HepG2 (cell line): ENCODE measurements around the gene TRAPPC1. TPM values are rescaled to one million over a fixed set of nuclear protein-coding genes. Genes with fewer than 3 reads are reported as not detected.

Experiments
- ATAC-seq: fragments of 200-7000 bp; cut with Tn5 transposase; 3 replicates; pipeline ENCODE4 v1.9.1; 2020; ENCODE audit warnings: mild to moderate bottlenecking, moderate library complexity
- BruUV-seq: library from RNA; stranded (reverse); fragments of 400-500 nt; replicated peaks from 2 replicates; lab custom pipeline; 2021; lab: Mats Ljungman, UMichigan
- CTCF ChIA-PET: fragments of 300-600 bp; formaldehyde crosslinking; extraction: SDS; loops from one replicate; lab custom pipeline; 2021; ENCODE audit warnings: low total read pairs, inconsistent platforms, low intra/inter-chr PET ratio; lab: Yijun Ruan, JAX
- POLR2A ChIA-PET: fragments of 350-600 bp; sonication (Branson Sonifier 250); formaldehyde crosslinking; loops from one replicate; lab custom pipeline; 2020; ENCODE audit warnings: antibody characterized with exemption, inconsistent platforms; lab: Yijun Ruan, JAX
- DNase-seq: peaks from one replicate; pipeline ENCODE4 v3.0.0-alpha.2; 2015; ENCODE audit warnings: low spot score
- FAIRE-seq: peaks from 3 replicates; lab custom pipeline; 2011; peaks lifted over from hg19 to GRCh38; lab: Jason Lieb, UNC
- H2AFZ ChIP-seq: one replicate; pipeline ENCODE4 v1.6.1; 2011; ENCODE audit warnings: low read length, inconsistent platforms
- H3K27ac ChIP-seq: fragments of 300-600 bp; 3 replicates; pipeline ENCODE4 v1.8.0; 2011; ENCODE audit warnings: mixed run types, mild to moderate bottlenecking, mixed read lengths, low read length, inconsistent platforms; ENCODE audit not compliant: insufficient read depth; ENCODE audit errors: extremely low read length
- H3K27me3 ChIP-seq, 2 experiments: fragments of 200-600 bp in 1 of 2; 2 replicates in 1 of 2; 3 replicates in 1 of 2; pipeline versions ENCODE4 v1.6.0 to v1.8.0; 2011; ENCODE audit warnings: low read length in 2 of 2, mild to moderate bottlenecking in 2 of 2, moderate library complexity in 2 of 2, inconsistent platforms in 1 of 2; ENCODE audit not compliant: insufficient read depth in 2 of 2, control insufficient read depth in 1 of 2
- H3K36me3 ChIP-seq, 2 experiments: fragments of 200-600 bp in 1 of 2; replicated peaks in 1 of 2; 2 replicates in 1 of 2; 3 replicates in 1 of 2; pipeline versions ENCODE4 v1.5.1 to v1.8.0; 2011; ENCODE audit warnings: low read length in 2 of 2, inconsistent platforms in 1 of 2; ENCODE audit not compliant: insufficient read depth in 2 of 2, control insufficient read depth in 1 of 2
- H3K4me1 ChIP-seq: 2 replicates; pipeline ENCODE4 v1.5.1; 2012; ENCODE audit warnings: low read length, inconsistent platforms; ENCODE audit not compliant: insufficient read depth
- H3K4me2 ChIP-seq: 2 replicates; pipeline ENCODE4 v1.6.0; 2011; ENCODE audit warnings: low read depth, low read length, inconsistent platforms
- H3K4me3 ChIP-seq, 3 experiments: fragments of 200-600 bp in 1 of 3; sonication (generic), shearing (Covaris generic) in 1 of 3; replicated peaks in 1 of 3; 2 replicates each; pipeline ENCODE4 v1.5.1; 2011 to 2016; ENCODE audit warnings: low read length in 3 of 3, inconsistent platforms in 2 of 3, low read depth in 2 of 3, mild to moderate bottlenecking in 2 of 3, control low read depth in 1 of 3, mixed read lengths in 1 of 3; ENCODE audit not compliant: insufficient read depth in 1 of 3
- H3K79me2 ChIP-seq: one replicate; pipeline ENCODE4 v1.6.1; 2011; ENCODE audit warnings: low read length, inconsistent platforms; ENCODE audit not compliant: insufficient read depth
- H3K9ac ChIP-seq: 2 replicates; pipeline ENCODE4 v1.6.0; 2011; ENCODE audit warnings: mild to moderate bottlenecking, low read depth, low read length, inconsistent platforms; ENCODE audit not compliant: insufficient read depth
- H3K9me3 ChIP-seq: 2 replicates; pipeline ENCODE4 v1.5.1; 2012; ENCODE audit warnings: mild to moderate bottlenecking, low read length
- H4K20me1 ChIP-seq: 2 replicates; pipeline ENCODE4 v1.6.0; 2011; ENCODE audit warnings: inconsistent platforms, mild to moderate bottlenecking, low read length, moderate library complexity; ENCODE audit not compliant: insufficient read depth
- DMAP1 ChIP-seq: IDR thresholded peaks from 2 replicates; pipeline ENCODE4 v1.6.1; 2016
- EEA1 ChIP-seq: sonication (generic); formaldehyde crosslinking; IDR thresholded peaks from 2 replicates; pipeline ENCODE4 v1.5.1; 2020; ENCODE audit warnings: mild to moderate bottlenecking, missing genetic modification reagents, borderline replicate concordance
- ETV6 ChIP-seq: sonication (generic); formaldehyde crosslinking; conservative IDR thresholded peaks from 2 replicates; pipeline ENCODE4 v1.4.0; 2020; ENCODE audit warnings: missing genetic modification reagents
- JDP2 ChIP-seq: sonication (generic); formaldehyde crosslinking; IDR thresholded peaks from 2 replicates; pipeline ENCODE4 v1.8.1; 2022; ENCODE audit warnings: missing genetic modification reagents, borderline replicate concordance
- LBX2 ChIP-seq: sonication (generic); formaldehyde crosslinking; IDR thresholded peaks from 2 replicates; pipeline ENCODE4 v1.5.0; 2020; ENCODE audit warnings: missing genetic modification reagents, mild to moderate bottlenecking, borderline replicate concordance
- PRDM15 ChIP-seq: sonication (generic); formaldehyde crosslinking; IDR thresholded peaks from 2 replicates; pipeline ENCODE4 v1.4.0; 2020; ENCODE audit warnings: missing genetic modification reagents
- RBFOX2 ChIP-seq: fragments of 200-400 bp; formaldehyde crosslinking; IDR thresholded peaks from 2 replicates; pipeline ENCODE4 v1.6.1; 2017; ENCODE audit warnings: low read depth, mild to moderate bottlenecking, low read length
- ZBTB26 ChIP-seq: IDR thresholded peaks from 2 replicates; pipeline ENCODE4 v1.6.1; 2016; ENCODE audit warnings: missing compliant biosample characterization, missing genetic modification reagents, borderline replicate concordance
- ZNF235 ChIP-seq: sonication (generic); formaldehyde crosslinking; IDR thresholded peaks from 2 replicates; pipeline ENCODE4 v1.8.1; 2023; ENCODE audit warnings: mild to moderate bottlenecking, missing genetic modification reagents, borderline replicate concordance
- ZNF274 ChIP-seq: sonication (generic); formaldehyde crosslinking; IDR thresholded peaks from 2 replicates; pipeline ENCODE4 v1.5.1; 2020; ENCODE audit warnings: mild to moderate bottlenecking, missing genetic modification reagents
- ZNF589 ChIP-seq: sonication (generic); formaldehyde crosslinking; conservative IDR thresholded peaks from 2 replicates; pipeline ENCODE4 v1.8.0; 2022; ENCODE audit warnings: mild to moderate bottlenecking, moderate library complexity, missing genetic modification reagents
- ZNF777 ChIP-seq: sonication (generic); formaldehyde crosslinking; IDR thresholded peaks from 2 replicates; pipeline ENCODE4 v1.4.0; 2020; ENCODE audit warnings: missing genetic modification reagents
- ZNF788 ChIP-seq: sonication (generic); formaldehyde crosslinking; IDR thresholded peaks from 2 replicates; pipeline ENCODE4 v1.5.0; 2020; ENCODE audit warnings: mild to moderate bottlenecking, missing genetic modification reagents, borderline replicate concordance
- ZNF800 ChIP-seq: sonication (generic); formaldehyde crosslinking; IDR thresholded peaks from 2 replicates; pipeline ENCODE4 v1.4.0; 2020; ENCODE audit warnings: missing genetic modification reagents
- ZSCAN12 ChIP-seq: sonication (generic); formaldehyde crosslinking; IDR thresholded peaks from 2 replicates; pipeline ENCODE4 v1.9.0; 2021; ENCODE audit warnings: mild to moderate bottlenecking, missing genetic modification reagents
- ZSCAN22 ChIP-seq: sonication (generic); formaldehyde crosslinking; IDR thresholded peaks from 2 replicates; pipeline ENCODE4 v1.4.0; 2020; ENCODE audit warnings: mild to moderate bottlenecking, missing genetic modification reagents
- WGBS: methylation state at CpG from one replicate; pipeline ENCODE4 v1.1.6; 2017; ENCODE audit warnings: low lambda C conversion rate; 5-methylcytosine and 5-hydroxymethylcytosine counted together
- in situ Hi-C: cut with HindIII; loops from 2 replicates; pipeline ENCODE4 v1.10.0; 2017; ENCODE audit warnings: low pct_unique_long_range_greater_than_20kb; ENCODE audit not compliant: extremely low pct_ligation_motif_present
- intact Hi-C: fragments of 100-400 bp; cut with micrococcal nuclease; formaldehyde crosslinking; loops from one replicate; pipeline ENCODE4 v1.10.0; 2022; ENCODE audit not compliant: unreplicated experiment
- polyA plus RNA-seq, 8 experiments: library from polyadenylated mRNA; depleted of rRNA in 3 of 8; stranded (reverse) in 7 of 8; unstranded in 1 of 8; fragments of >200 nt; fragmentation: Illumina TruSeq in 4 of 8; extraction: Trizol in 4 of 8; gene quantifications; 2 replicates each; pipeline versions ENCODE4 v1.2.1 to v1.2.3, GENCODE V29; 2011 to 2016; ENCODE audit warnings: low read depth in 4 of 8, missing spikeins in 1 of 8, mixed read lengths in 1 of 8; ENCODE audit not compliant: insufficient read depth in 1 of 8
- total RNA-seq, 5 experiments: library from RNA; depleted of rRNA; stranded (reverse); fragments of >200 nt; fragmentation: Illumina TruSeq; extraction: Trizol; gene quantifications; 2 replicates each; pipeline ENCODE4 v1.2.3, GENCODE V29; 2016; ENCODE audit warnings: low read depth in 1 of 5
- TF ChIP-seq, protein P1 (sequence below): sonication (generic); formaldehyde crosslinking; IDR thresholded peaks from 2 replicates; pipeline ENCODE4 v1.8.0; 2023; ENCODE audit warnings: mild to moderate bottlenecking, missing genetic modification reagents

The TRAPPC1 gene
- total and polyA plus RNA-seq, 2 of the 13 experiments (the other 11 are each of a cell fraction or from before 2014, with no cell fraction given) = 28.1 to 44.9 TPM

DNA sequence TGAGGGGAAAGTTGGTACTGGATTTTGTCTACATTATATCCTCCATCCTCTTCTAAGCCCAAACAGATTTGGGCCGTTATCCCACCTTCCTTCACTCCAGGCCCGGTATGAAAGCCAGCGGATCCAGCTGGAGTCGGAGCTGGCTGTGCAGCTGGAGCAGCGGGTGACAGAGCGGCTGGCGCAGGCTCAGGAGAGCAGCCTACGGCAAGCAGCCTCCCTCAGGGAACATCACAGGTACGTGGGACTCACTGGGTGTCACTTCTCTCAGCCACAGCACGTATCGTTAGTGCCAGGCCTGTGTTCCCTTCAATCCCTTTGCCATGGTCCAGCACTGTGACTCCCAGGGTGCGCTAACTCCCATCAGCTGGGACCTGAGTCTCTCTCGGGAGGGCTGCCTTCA is 11.5 kb upstream of the TRAPPC1 start:
- Histone ChIP-seq H4K20me1 (no peaks in the 10 kb centered on the region), H3K9ac (no peak overlapping the region), H3K27me3 (no peaks in the 10 kb centered on the region), H2AFZ (no peak overlapping the region), H3K27ac (no peak overlapping the region), H3K4me1 (no peaks in the 10 kb centered on the region), H3K9me3 (no peaks in the 10 kb centered on the region), H3K36me3 (peaks cover 22 to 65% of the 10 kb centered on the region in 2 experiments), H3K4me2 (no peak overlapping the region), H3K4me3 (no peak overlapping the region), H3K79me2 (no peaks in the 10 kb centered on the region)
- intact Hi-C loops (no loop called here), in situ Hi-C loops (no loop called here)
- BruUV-seq = no TSS peak
- no peak for FAIRE-seq
- WGBS = 96% methylated on average over 13 of the region's 13 CpGs
- no peak for ATAC-seq
- POLR2A ChIA-PET = interaction anchor here (1.7 kb wide), 1 partner anchor 11 kb away, joined by 5 read pairs; the partner anchor contains the start of genes CNTROB and TRAPPC1
- DNase-seq = no peak
- CTCF ChIA-PET = no interaction called here
- TF ChIP-seq ZNF589 (CRISPR knock-in tag) (no peak), EEA1 (CRISPR knock-in tag) (no peak), ZNF235 (CRISPR knock-in tag) (no peak), LBX2 (no peak), ZNF800 (CRISPR knock-in tag) (no peak), PRDM15 (CRISPR knock-in tag) (no peak), RBFOX2 (no peak), ZSCAN22 (CRISPR knock-in tag) (no peak), JDP2 (CRISPR knock-in tag) (no peak), DMAP1 (CRISPR knock-in tag) (no peak), ZSCAN12 (CRISPR knock-in tag) (no peak), ZNF777 (CRISPR knock-in tag) (no peak), ZNF274 (no peak), ETV6 (CRISPR knock-in tag) (no peak), ZBTB26 (CRISPR knock-in tag) (no peak), ZNF788 (no peak)
- TF ChIP-seq, protein P1, sequence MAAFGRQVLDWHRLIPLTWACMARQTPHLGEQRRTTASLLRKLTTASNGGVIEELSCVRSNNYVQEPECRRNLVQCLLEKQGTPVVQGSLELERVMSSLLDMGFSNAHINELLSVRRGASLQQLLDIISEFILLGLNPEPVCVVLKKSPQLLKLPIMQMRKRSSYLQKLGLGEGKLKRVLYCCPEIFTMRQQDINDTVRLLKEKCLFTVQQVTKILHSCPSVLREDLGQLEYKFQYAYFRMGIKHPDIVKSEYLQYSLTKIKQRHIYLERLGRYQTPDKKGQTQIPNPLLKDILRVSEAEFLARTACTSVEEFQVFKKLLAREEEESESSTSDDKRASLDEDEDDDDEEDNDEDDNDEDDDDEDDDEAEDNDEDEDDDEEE (CRISPR knock-in tag) = no peak
